Measurements from ENCODE around the gene PAGR1.
"Not testable (repeated sequence)": the region's sequence is repeated elsewhere in the genome, so short reads cannot be mapped to it uniquely, and the experiment has no call there.

PAGR1 gene

DNA sequence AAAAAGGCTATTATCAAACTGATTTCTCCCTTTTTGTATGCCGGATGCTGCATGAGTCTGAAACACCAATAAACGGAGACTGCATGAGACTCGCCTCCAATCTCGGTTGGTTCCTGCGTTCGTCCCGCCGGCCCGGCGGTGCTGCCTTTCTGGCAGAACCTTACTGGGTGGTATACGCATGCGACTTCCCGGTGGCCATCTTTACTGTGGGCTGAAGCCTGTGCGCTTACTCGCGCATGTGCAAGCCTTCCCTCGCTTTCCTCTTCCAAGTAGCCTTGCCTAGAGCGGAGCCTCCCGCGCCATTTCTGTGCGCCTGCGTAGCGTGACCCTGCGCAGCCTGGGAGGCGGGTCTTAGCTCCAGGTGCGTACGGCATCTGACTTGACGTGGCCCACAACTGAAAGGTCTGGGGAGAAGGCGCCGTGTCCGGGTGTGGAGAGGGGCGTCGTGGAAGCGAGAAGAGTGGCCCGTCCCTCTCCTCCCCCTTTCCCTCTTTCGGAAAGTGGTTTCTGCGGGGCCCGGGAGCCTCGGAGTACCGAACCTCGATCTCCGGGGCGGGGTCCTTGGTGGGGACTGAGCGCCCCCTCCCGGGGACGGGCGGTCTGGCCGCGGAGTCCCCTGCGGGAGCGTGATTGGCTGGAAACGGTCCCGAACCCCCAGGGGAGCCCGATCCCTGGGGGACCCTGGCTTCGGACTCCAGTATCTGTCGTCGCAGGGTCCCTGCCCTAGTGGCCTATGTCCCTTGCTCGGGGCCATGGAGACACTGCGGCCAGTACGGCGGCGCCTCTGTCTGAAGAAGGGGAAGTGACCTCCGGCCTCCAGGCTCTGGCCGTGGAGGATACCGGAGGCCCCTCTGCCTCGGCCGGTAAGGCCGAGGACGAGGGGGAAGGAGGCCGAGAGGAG lies at the start of gene PAGR1:
Gene PAGR1, plus strand, starts transcription at position 360 of the 901 bp plus-strand sequence. Its CDS starts 374 bp downstream, at position 734.
- peak; percentile 98 for DNase-seq

DNA sequence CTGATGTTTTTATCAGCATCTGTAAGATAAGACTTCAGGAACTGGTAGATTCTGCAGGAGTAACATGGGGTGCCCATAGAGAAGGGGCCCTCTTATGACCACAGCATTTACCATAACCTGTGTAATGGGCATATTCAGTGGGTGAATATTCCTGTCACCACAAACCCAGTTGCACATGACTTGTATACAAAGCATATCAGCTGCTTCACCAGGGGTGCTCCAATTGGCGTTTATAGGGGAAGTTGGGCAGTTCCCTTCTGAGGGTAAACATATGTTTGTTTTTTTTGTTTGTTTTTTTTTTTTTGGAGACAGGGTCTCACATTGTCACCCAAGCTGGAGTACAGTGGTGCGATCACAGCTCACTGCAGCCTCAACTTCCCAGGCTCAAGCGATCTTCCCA lies 49.4 kb upstream of the PAGR1 start:
- no peak for DNase-seq

DNA sequence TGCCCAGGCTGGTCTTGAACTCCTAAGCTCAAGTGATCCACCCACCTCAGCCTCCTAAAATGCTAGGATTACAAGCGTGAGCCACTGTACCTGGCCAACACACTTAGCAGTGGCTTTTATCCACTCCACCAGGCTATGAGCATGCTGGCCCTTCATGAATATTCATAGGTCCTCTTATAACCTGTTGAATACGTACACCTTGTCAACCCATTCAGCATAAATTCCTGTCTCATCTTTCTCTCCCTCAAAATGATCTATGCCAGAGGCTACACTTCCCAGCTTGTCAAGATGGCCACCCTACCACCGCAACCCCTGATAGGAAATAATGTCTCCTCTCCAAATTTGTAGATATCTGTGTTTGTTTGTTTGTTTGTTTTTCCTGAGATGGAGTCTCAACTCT lies 48.9 kb upstream of the PAGR1 start:
- DNase-seq = no peak

DNA sequence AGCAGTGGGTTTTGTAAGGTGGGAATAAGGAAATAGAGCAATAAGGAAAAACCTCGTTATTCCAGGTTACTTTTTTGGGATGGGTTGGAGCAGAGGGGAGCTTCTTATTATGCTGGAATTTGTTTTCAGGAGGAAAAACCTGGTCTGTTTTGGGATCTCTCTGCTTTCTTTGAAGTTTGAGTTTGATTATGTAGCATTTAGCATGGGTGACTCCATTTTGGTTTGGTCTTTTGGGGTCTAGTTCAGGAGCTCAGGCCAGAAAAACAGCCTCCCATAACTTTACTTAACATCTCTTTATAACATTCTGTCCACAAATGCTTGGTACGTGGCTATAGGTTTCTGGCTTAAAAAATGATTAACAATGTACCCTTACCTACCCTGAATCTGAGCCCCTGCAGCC lies 46.4 kb upstream of the PAGR1 start:
- no peak for DNase-seq

DNA sequence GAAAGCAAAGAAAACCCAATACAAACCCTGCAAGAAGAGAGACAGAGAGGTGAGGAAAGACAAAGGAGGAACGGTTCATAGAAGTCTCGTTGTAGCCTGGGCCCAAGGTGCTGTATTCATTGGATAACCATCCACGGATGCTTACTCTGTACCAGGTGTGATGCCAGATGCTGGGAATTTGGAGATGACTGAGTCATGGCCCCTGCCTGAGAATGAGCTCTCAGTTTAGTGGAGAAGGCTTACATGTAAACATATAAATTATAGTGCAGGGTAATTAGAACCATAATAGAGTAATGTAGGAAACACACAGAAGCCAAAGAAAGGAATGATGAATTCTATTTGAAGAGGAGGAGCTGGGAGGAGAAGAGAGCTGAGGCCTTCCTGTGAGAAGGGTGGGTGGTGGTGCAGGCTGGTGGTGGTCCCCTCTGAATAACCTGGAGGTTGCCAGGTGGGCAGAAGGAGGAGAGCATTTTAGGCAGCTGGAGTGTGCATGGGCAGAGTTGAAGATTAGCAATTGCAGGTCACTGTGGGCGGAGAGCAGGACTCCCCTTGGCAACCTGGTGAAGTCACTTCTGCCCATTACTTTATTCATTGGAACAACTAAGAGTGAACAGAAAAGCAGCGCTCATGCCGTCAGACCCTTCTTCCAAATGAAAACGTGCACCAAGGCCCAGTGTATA lies 45.6 kb upstream of the PAGR1 start:
- peak; percentile 37 for DNase-seq

DNA sequence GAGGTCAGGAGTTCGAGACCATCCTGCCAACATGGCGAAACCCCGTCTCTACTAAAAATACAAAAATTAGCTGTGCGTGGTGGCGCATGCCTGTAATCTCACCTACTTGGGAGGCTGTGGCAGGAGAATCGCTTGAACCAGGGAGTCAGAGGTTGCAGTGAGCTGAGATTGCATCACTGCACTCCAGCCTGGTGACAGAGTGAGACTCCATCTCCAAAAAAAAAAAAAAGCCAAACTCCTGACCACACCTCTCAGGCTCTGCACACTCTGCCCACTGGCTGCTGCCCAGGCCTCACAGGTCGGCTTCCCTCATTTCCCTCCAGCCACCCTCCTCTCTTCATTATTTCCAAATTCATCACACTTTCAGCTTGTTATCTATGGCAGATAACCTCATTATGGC lies 43.6 kb upstream of the PAGR1 start:
- DNase-seq = not testable (repeated sequence)

DNA sequence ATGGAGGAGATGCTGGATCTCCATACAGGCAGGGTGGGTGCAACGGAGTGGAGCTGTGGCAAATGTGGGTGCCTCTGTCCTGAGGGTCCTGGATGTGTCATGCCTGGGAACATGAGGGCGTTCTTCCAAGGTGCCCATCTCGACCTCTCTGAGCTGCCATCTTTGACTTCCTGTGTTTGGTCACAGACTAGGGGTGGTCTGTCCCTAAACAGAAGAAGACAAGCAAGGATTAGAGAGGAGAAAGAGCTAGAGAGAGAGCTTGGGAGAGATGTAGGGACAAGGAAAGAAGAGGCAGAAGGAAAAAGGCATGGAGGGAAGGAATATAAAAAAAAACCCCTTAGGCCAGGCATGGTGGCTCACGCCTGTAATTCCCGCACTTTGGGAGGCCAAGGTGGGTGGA lies 41.2 kb upstream of the PAGR1 start:
- no peak for DNase-seq

DNA sequence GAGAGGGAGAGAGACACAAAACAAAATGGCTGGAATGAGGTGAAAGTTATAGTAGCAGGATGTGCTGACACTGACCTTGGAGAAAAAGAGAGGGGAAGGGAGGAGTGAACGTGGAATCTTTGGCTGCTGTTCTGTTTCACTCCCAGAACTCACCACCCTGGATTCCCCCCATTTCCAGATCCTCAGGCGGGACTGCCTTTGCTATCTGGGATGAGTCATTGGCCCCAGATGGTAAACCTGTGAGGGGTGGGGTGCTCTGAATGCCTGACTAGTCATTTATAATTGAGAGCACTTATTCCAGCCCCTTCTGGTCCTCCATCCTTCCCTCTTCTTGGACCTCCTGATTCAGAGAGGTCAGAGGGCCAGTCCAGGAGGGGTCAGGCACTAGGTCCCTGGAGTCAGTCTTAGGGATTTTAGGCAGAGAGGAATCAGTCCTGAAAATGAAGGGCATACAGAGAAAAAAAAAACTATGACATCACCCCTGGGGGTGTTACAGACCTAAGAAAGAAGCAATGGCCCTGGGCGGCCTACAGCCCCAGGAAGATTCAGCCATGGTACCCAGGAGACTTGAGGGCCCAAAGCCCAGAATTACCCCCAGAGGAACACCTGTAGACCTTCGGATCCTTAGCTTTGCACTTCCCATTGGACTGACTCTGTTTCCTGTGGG lies 40.1 kb upstream of the PAGR1 start:
- no peak for DNase-seq

DNA sequence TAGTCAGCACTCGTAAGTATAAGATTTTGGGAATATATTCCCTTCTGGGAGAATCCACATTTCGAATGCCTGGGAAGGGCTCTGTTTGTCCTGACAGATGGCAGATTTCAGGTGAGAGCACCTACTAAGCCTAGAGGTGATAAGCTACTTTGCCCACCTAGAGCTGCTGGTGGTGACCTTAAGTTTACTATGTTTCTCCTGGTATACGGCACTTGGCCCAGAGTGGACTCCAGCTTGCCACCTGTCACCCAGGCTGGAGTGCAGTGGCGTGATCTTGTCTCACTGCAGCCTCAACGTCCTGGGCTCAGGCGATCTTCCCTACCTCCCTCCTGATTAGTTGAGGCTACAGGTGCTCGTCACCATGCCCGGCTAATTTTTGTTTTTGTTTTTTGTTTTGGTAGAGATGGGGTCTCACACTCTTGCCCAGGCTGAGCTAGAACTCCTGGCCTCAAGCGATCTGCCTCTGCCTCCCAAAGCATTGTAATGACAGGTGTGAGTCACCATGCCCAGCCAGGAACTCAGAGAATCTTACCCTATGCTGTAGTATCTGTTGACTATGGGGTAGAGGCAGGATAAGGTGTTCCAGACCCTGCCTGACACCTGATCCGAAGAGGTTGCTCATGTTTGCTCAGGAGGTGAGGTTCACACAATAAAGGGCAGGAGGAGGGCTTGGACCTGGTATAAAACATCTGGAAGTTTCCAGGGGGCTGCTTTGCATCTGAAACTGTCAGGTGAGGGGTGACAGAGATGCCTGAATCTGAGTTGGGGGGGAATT lies 38.2 kb upstream of the PAGR1 start, which contains the start of gene ZG16:
Gene ZG16, plus strand, starts transcription at position 681 of the 775 bp plus-strand sequence. CDS start 1,011 bp downstream, outside the sequence.
- no peak for DNase-seq

DNA sequence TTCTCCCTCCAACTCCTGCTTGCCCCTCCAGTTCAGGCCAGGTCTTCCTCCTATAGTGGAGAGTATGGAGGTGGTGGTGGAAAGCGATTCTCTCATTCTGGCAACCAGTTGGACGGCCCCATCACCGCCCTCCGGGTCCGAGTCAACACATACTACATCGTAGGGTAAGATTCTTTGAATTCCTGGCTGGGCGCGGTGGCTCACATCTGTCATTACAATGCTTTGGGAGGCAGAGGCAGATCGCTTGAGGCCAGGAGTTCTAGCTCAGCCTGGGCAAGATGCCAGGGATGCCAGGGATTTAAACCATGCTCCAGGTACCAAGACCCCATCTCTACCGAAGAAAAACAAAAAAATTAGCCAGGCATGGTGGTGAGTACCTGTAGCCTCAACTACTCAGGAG lies 36.5 kb upstream of the PAGR1 start:
- no peak for DNase-seq

DNA sequence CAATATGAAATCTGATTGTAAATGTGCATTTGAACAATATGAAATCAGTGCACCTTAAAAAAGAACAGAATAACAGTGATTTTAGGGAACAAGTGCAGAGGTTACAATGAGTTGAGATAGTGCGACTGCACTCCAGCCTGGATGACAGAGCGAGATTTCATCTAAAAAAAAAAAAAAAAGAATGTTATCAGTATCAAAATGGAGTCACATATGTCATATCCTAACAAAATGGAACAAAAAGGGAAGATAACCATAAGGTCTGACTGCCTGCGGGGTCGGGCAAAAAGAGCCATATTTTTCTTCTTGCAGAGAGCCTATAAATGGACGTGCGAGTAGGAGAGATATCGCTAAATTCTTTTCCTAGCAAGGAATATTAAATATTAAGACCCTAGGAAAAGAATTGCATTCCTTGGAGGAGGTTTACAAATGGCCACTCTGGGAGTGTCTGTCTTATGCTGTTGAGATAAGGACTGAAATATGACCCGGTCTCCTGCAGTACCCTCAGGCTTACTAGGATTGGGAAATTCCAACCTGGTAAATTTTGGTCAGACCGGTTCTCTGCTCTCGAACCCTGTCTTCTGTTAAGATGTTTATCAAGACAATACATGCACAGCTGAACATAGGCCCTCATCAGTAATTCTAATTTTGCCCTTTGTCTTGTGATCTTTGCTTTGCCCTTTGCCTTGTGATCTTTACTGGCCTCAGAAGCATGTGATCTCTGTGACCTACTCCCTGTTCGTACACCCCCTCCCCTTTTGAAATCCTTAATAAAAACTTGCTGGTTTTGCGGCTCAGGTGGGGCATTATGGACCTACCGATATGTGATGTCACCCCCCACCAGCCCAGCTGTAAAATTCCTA lies 32.6 kb upstream of the PAGR1 start:
- DNase-seq = not testable (repeated sequence)

DNA sequence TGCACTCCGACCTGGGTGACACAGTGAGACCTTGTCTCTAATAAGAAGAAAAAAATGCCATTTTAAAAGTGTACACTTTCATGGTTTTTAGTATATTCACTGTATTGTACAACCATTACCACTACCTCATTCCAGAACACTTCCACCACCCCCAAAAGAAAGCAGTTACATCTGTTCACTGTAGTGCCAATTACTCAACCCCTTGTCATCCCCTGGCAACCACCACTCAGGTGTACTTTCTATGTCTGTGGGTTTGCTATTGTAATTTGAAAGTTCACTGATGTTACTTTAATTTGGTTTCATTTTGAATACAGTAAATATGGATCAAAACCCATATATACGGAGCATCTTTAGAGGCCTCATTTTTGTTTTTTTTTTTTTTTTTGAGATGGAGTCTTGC lies 31.8 kb upstream of the PAGR1 start:
- DNase-seq = no peak

DNA sequence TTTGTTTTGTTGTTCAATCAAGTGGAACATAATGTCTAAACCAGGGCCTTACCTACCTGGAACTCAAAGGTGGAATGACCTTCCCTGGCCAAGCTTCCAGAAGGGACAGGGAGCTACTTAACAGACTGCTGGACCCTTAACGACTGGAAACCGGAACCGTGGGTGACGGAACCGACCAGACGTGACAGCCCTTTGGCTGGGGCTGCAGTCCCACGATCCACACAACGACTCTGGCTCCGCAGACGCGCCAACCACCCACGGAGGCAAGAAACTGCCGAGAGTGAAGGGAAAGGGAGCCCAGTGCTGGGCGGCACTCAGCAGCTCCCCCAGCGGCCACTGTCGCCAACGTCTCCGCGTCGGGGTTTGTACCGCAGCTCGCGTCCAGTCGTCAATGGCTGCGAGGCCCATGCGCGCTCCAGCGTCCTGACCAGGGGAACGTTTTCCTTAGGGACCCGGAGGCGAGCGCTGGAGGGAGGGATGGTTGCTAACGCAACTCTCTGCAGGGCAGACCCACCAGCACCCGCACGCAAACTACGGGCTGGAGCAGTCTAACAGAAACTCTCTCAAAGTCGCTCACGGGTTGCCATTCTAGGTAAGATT lies 31.0 kb upstream of the PAGR1 start:
- no peak for DNase-seq

DNA sequence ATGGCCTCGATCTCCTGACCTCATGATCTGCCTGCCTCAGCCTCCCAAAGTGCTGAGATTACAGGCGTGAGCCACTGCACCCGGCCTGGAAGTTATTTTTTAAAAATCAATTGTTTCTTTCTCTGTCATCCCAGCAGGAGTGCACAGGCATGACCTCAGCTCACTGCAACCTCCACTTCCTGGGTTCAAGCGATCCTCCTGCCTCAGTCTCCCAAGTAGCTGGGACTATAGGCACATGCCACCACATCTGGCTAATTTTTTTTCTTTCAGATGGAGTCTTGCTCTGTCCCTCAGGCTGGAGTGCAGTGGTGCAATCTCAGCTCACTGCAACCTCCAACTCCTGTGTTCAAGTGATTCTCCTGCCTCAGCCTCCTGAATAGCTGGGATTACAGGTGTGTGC lies 28.8 kb upstream of the PAGR1 start:
- DNase-seq = not testable (repeated sequence)

DNA sequence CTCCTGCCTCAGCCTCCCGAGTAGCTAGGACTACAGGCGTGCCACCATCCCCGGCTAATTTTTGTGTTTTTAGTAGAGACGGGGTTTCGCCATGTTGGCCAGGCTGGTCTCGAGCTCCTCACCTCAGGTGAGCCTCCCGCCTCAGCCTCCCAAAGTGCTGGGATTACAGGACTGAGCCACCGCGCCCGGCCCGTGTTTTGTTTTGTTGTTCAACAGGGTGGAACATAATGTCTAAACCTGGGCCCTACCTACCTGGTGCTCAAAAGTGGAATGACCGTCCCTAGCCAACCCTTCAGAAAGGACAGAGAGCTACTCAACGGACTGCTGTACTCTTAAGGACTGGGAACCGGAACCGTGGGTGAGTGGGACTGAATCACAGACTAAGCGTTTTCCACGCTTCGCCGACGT lies 26.2 kb upstream of the PAGR1 start:
- no peak for DNase-seq

DNA sequence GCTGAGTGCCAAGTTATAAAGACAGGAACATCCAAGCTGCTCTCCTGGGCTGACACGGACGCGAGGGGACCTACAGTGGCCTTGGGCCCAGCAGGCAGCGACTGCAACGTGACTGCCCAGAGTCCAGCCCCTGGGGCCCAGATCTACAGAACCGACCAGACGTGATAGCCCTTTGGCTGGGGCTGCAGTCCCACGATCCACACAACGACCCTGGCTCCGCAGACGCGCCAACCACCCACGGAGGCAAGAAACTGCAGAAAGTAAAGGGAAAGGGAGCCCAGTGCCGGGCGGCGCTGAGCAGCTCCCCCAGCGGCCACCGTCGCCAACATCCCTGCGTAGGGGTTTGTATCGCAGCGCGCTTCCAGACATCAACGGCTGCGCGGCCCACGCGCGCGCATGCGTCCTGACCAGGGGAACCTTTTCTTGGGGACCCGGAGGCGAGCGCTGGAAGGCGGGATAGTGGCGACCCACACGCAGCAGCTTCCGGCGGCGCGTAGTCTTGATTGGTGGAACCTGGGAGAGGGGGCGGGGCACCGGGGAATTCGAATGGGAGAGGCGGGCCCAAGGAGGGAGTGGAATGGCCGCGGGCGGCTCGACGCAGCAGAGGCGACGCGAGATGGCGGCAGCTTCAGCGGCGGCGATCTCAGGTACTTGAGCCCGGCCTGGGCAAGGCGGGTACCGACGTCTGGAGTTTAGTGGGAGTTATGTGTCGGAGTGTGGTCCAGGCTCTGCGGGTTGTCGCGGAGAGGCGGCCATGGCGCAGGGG lies 25.6 kb upstream of the PAGR1 start, which contains the start of gene KIF22:
Gene KIF22, plus strand, starts transcription at position 569 of the 766 bp plus-strand sequence. Its CDS starts 9 bp downstream, at position 578.
- DNase-seq = peak; percentile 98

DNA sequence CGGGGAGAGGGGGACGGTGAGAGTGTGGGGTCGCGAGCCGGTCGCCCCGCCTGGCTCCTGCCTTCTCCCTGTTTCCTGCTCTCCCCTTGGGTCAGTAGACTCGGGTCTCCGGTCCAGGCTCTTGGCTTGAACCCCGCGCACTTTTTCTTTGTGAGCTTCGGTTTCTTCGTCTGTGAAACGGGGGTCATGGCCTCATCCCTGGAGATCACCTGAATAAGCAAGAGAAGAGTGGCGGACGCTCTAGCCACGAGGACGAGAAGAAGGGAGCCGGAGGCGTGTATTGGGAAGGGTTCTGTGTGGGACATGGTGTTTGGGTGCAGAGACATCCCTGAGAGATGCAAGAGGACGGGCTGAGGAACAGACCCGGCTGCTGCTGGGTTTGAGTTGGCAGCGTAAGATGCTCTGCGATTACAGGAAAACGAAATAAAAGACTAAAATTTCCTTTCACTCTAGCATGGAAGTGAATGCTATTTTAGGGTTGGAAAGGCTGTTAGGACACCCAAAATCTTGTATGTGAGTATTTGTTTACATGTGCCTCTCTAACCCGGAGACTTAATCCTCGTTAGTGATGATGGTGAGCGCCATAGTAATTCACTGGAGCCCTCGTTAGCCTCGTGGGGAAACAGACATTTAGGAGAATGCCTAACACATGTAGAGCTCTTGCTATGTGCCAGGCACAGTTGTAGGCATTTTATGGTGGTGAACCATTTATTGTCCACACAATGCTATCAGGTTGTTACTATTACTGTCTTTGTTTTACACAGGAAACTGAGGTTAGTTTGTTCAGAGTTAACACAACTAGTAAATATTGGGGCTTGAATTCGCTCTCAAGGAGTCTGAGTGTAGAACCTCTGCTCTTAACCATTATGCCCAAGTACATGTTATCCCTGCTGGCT lies 24.8 kb upstream of the PAGR1 start:
- DNase-seq = no peak

DNA sequence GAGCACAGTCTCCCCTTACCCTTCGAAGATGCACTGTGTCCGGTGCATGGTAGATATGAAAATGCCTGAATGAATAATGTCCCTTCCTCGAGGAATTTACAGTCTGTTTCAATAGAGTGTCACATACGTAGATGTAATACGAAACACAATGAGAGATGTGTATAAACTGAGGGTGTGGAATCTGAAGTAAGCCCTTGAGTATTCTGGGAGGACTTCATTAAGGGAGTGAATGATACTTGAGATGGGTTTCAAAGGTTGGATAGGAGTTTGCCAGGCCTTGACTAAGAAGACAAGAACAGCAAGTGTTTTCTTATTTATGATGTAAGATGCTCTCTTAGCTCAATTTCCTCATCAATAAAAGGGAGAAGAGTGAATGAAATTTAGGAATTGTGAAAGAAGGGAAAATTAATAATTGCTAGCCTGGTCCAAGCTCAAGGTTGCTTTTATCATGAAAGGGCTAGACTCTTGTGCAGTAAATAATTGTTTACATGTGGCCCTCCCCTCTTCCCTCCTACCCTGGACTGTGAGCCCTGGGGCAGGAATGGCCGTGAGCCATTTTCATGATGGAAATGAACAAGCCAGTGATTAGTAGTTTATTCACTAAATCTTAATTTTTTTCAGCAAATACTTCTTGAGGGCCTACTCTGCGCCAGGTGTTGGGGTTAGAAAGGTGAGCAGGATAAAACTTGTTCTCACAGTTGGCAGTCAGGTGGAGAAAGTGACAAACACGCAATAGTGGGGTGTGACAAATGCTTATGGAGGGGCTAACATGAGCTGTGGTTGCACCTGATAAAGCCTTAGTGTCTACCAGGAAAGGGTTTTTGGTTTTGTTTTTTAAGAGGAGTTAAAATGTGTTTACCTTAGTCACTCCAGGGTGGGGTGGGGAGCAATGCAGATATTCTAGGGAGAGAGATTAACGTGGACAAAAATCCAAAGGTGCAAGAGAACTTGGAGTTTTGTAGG lies 23.8 kb upstream of the PAGR1 start:
- DNase-seq = no peak

All from DMS153 (cell line).